Measurements from ENCODE around the gene DLG5. TPM values are rescaled to one million over a fixed set of nuclear protein-coding genes. Genes with fewer than 3 reads are reported as not detected.

The DLG5 gene
- total RNA-seq, 1 experiment from 2014 or later = 81.7 TPM

DNA sequence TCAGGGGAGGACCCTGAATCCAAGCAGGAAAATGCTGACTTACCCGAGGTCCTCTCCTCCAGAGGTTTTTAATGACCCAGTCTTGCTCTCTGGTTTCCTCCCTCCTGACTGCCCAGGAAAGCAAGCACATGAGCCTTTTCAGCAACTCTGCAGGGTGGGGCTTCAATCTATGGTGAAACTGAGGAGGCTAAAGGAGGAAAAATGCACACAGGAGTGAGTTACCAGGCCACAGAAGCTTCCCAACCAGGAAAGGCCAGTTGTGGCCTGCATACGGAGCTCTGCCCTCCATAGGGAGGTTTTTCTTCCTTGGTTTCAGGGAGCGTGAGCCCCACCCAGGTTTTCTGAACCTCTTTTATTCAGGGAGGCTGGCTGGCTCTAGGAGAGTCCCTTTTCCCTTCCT lies 14.1 kb upstream of the DLG5 start:
- Histone ChIP-seq H3K4me3 (no peak overlapping the region), H3K27me3 (ENCODE audit: insufficient read depth, low read depth) (no peaks in the 10 kb centered on the region), H3K79me2 (ENCODE audit: low read depth) (no peaks in the 10 kb centered on the region), H3K36me3 (ENCODE audit: low read depth) (no peaks in the 10 kb centered on the region), H3K9me2 (ENCODE audit: insufficient read depth) (no peaks in the 10 kb centered on the region), H3F3A (ENCODE audit: insufficient read depth, low read depth) (peaks cover 42% of the 10 kb centered on the region), H3K4me2 (peak overlapping the region; percentile 20; the same call in 1 of the 2 replicates), H3K27ac (no peak overlapping the region), H4K20me1 (ENCODE audit: insufficient read depth) (no peaks in the 10 kb centered on the region), H2AFZ (no peak overlapping the region), H3K4me1 (replicated peaks; ENCODE audit: insufficient read depth) (peaks cover 49% of the 10 kb centered on the region), H3K9me3 (ENCODE audit: insufficient read depth, low read depth) (no peaks in the 10 kb centered on the region)
- BruUV-seq (replicated peaks) = no TSS peak
- DNase-seq = peak in 1 of 2 experiments; percentile 41
- intact Hi-C loops (cut with micrococcal nuclease; ENCODE audit: unreplicated experiment) = loop anchor here (5.0 kb wide), 1 partner anchor 53 kb away; no protein-coding TSS in a partner anchor
- TF ChIP-seq, protein P1, sequence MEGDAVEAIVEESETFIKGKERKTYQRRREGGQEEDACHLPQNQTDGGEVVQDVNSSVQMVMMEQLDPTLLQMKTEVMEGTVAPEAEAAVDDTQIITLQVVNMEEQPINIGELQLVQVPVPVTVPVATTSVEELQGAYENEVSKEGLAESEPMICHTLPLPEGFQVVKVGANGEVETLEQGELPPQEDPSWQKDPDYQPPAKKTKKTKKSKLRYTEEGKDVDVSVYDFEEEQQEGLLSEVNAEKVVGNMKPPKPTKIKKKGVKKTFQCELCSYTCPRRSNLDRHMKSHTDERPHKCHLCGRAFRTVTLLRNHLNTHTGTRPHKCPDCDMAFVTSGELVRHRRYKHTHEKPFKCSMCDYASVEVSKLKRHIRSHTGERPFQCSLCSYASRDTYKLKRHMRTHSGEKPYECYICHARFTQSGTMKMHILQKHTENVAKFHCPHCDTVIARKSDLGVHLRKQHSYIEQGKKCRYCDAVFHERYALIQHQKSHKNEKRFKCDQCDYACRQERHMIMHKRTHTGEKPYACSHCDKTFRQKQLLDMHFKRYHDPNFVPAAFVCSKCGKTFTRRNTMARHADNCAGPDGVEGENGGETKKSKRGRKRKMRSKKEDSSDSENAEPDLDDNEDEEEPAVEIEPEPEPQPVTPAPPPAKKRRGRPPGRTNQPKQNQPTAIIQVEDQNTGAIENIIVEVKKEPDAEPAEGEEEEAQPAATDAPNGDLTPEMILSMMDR (conservative IDR thresholded peaks at IDR 0.05) = no peak
- TF ChIP-seq EZH2 (IDR thresholded peaks at IDR 0.05; ENCODE audit: low read depth) = no peak
- POLR2A ChIA-PET (ENCODE audit: unreplicated experiment) = no interaction called here
- CTCF ChIA-PET = no interaction called here

DNA sequence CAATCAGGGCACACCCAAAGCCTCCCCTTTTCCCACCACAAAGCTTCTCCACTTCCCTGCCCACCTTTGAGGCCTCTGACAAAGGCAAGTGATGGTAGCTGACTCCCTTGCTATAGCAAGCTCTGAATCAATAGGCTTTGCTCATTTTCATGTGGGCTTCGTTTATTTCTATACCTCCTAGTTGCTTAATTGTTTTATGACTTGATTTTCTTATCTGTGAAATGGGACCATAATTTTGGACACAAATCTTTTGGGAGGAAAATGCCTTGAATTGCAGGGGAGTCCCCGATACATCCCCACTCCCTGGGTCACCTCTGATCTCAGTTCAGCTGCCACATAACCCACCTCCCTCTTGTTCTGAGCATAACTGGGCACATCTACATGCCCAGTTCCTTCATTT lies 13.7 kb upstream of the DLG5 start:
- Histone ChIP-seq H3K9me3 (ENCODE audit: insufficient read depth, low read depth) (no peaks in the 10 kb centered on the region), H3K4me1 (replicated peaks; ENCODE audit: insufficient read depth) (peaks cover 45% of the 10 kb centered on the region), H3K4me2 (no peak overlapping the region; the same call in 1 of the 2 replicates), H4K20me1 (ENCODE audit: insufficient read depth) (no peaks in the 10 kb centered on the region), H3K36me3 (ENCODE audit: low read depth) (no peaks in the 10 kb centered on the region), H2AFZ (no peak overlapping the region), H3K4me3 (no peak overlapping the region), H3K27ac (no peak overlapping the region), H3K79me2 (ENCODE audit: low read depth) (no peaks in the 10 kb centered on the region), H3F3A (ENCODE audit: insufficient read depth, low read depth) (peaks cover 38% of the 10 kb centered on the region), H3K27me3 (ENCODE audit: insufficient read depth, low read depth) (no peaks in the 10 kb centered on the region), H3K9me2 (ENCODE audit: insufficient read depth) (no peaks in the 10 kb centered on the region)
- ChIA-PET CTCF (interaction anchor here (0.6 kb wide), 1 partner anchor 499 kb away, joined by 3 read pairs; no protein-coding TSS in a partner anchor), POLR2A (ENCODE audit: unreplicated experiment) (no interaction called here)
- DNase-seq = no peak
- TF ChIP-seq EZH2 (IDR thresholded peaks at IDR 0.05; ENCODE audit: low read depth) = no peak
- TF ChIP-seq, protein P1 (conservative IDR thresholded peaks at IDR 0.05) = no peak
- no TSS peak for BruUV-seq (replicated peaks)
- intact Hi-C loops (cut with micrococcal nuclease; ENCODE audit: unreplicated experiment) = loop anchor here (5.0 kb wide), 1 partner anchor 53 kb away; no protein-coding TSS in a partner anchor

DNA sequence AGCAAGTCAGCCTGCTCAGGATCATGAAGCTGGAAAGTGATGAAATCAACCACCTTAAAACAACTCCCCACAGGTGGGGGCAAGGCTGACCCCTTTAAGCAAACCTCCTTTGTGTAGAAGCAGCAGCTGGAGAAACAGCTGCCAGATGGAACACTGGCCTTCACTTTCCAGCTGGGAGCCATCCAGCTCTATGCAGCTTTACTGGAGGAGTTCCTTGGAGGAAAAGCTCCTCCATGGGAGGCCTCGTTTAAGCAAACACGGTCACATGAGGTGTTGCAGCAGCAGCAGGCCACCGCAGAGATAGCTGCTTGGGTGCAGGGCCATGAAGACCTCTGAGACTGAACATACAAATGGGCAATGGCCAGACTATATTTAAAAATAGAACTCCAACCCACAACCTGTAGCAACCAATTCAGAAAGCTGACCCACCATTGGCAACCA lies 13.0 kb upstream of the DLG5 start:
- Histone ChIP-seq H3K4me2 (no peak overlapping the region), H3K27me3 (ENCODE audit: insufficient read depth, low read depth) (no peaks in the 10 kb centered on the region), H3F3A (ENCODE audit: insufficient read depth, low read depth) (peaks cover 32% of the 10 kb centered on the region), H4K20me1 (ENCODE audit: insufficient read depth) (no peaks in the 10 kb centered on the region), H2AFZ (no peak overlapping the region), H3K9me3 (ENCODE audit: insufficient read depth, low read depth) (no peaks in the 10 kb centered on the region), H3K79me2 (ENCODE audit: low read depth) (no peaks in the 10 kb centered on the region), H3K4me3 (no peak overlapping the region), H3K4me1 (replicated peaks; ENCODE audit: insufficient read depth) (peaks cover 39% of the 10 kb centered on the region), H3K36me3 (ENCODE audit: low read depth) (no peaks in the 10 kb centered on the region), H3K27ac (no peak overlapping the region), H3K9me2 (ENCODE audit: insufficient read depth) (no peaks in the 10 kb centered on the region)
- no peak for DNase-seq
- no TSS peak for BruUV-seq (replicated peaks)
- intact Hi-C loops (cut with micrococcal nuclease; ENCODE audit: unreplicated experiment) = loop anchor here (5.0 kb wide), 1 partner anchor 52 kb away; no protein-coding TSS in a partner anchor
- CTCF ChIA-PET = interaction anchor here (0.6 kb wide), 1 partner anchor 500 kb away, joined by 3 read pairs; no protein-coding TSS in a partner anchor
- POLR2A ChIA-PET (ENCODE audit: unreplicated experiment) = interaction anchor here (0.7 kb wide), 1 partner anchor 1377 kb away, joined by 3 read pairs; no protein-coding TSS in a partner anchor
- TF ChIP-seq, protein P1 (conservative IDR thresholded peaks at IDR 0.05) = no peak
- no peak for TF ChIP-seq EZH2 (IDR thresholded peaks at IDR 0.05; ENCODE audit: low read depth)

All from PC-9 (cell line).